GM18909 (cell line): ENCODE results near the gene MSH5.

Source experiments
- ATAC-seq: cut with Tn5 transposase; IDR thresholded peaks from one replicate; pipeline ENCODE4 v1.9.1; 2021; ENCODE audit warnings: mild to moderate bottlenecking; ENCODE audit not compliant: unreplicated experiment, poor library complexity

The MSH5 gene

DNA sequence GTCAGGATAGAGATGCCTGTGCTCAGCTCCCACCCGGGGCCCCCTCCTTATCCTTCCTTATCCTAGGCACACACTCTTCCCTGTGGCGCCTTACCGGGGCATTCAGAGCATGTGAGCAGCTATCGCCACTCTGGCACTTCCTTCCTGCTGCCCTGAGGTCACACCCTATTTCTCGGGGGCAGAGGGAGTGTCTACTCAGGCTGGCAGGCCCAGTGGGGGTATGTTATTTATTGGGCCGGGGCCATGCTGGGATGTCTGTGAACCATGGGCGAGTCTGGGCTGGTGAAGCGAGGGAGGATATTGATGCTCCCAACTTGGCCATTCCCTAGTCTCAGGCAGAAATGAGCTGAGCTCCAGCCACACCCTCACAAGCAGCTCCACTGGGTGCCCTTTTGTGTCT lies 28.6 kb upstream of the MSH5 start:
- ATAC-seq: no peak

DNA sequence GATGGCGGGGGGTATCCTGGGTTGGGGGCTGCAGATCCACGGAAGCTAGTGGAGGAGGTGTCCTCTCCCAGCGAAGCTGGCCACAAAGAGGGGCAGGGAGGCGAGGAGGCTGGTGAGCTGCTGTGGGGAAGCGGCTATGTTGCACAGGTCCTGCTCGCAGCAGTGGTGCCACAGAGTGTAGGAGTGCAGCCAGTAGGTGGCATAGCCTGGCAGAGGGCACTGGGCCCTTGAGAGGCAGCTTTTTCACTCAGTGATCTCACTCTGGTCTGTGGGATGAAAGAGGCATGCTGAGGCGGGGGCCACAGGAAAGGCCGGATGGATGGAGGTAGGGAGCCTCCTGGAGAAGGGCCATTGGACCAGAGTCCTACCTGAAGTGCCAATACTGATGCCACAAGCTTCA lies 27.5 kb upstream of the MSH5 start:
- ATAC-seq: no peak

DNA sequence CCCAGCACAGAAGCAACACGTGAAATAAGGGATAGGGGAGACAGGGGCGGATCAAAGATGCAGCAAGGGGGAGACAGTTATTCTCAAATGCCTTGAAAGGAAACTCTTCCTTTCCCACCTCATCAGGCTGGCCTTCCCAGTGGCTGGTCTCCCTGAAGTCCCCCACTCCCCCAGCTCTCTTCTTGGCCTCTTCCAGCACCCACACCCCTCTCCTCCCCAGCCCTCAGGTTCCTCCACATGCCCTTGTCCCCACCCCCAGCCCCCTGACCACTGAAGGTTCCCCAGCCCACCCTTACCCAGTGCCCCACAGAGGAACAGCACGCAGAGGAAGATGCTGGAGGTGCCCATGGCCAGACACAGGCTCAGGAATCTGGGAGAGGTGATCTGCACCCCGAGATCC lies 26.3 kb upstream of the MSH5 start:
- ATAC-seq: no peak

DNA sequence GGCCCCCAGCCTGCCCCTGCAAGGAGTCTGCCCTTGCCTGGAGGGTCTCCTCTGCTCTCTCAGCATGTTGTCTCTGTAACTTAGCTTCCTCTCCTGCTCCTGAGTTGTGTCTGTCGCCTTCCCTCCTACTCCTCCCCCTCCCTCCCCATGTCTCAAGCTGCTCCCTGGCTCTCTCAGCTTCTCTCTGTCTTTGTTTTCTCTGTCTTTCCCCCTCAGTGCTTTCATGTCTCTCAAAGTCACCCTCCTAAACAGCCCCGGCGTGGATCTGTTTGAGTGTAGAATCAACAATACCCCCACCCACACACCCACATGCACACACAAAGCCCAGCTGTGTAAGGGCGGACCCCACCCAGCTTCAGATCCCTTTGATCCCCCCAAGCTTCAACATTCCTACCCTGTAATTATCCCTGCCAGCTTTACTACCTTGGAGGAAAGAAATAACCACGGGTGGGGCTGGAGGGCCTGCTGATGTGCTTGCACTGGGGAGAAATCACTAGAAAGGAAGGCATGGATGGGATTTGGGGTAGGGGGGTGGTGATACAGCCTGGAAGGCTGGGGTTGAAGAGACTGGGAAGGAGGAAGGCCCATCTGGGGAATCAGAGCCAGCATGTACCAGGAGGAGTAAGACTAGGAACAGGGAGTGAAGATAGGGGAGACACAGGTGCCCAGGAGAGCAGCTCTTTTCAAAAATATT lies 25.7 kb upstream of the MSH5 start:
- no peak for ATAC-seq

DNA sequence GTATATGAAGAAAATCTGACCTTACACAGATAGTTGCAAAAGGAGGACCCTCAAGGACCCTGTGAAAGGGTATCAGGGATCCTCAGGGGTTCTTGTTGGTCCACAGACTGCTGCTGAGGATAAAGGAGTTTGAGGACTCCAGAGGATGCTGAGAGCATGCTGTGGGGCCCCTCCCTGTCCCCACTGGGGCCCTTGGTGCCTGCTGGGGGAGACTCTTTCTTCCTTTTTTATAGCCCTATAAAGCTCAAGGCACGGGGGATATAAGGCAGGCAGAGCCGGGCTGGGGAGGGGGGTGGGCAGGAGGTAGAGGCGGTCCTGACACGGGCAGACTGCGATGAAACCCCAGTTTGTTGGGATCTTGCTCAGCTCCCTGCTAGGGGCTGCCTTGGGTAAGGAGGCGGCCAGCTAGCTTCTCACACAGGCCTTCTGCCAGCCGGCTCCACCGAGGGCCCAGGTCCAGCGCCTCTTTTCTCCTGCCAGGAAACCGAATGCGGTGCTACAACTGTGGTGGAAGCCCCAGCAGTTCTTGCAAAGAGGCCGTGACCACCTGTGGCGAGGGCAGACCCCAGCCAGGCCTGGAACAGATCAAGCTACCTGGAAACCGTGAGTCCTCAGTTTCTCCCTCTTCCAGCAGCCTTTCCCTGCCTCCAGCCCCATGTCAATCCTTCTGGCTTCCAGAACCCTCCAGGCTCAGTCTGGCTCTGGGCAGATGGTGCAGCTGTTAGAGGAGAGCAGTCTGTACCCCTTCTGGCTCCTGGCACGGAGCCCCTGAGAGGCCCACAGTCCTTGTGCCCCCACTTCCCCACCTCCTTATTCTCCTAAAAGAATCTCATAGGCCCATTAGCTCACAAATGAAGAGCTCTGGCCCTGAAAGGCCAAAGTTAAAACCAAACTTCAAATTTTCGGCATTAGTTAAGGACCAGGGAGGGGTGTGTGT lies 24.5 kb upstream of the MSH5 start, which contains the start of gene LY6G6D:
TSS of gene LY6G6D (plus strand) at position 327 of the 937 bp plus-strand sequence. CDS start at position 335, 8 bp downstream.
- no peak for ATAC-seq

DNA sequence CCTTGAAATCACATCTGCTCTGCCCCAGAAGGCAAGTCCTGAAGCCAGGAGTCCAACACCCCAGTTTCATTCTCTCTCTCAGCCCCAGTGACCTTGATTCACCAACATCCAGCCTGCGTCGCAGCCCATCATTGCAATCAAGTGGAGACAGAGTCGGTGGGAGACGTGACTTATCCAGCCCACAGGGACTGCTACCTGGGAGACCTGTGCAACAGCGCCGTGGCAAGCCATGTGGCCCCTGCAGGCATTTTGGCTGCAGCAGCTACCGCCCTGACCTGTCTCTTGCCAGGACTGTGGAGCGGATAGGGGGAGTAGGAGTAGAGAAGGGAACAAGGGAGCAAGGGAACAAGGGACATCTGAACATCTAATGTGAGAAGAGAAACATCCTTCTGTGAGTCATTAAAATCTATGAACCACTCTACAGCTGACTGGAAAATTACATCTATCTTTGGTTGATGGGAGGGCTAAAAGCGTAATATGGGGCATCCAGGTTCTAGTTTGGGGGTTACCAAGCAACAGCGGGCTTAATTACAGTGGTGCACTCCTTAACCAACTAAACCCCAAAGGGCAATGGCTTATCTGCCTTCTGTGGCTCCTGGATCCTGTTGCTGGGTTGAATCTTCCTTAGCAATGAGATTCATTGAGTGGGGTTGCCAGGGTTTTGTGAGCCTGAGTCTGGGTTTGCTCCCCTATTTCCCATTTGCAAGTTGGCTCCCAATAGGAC lies 22.1 kb upstream of the MSH5 start:
- ATAC-seq: no peak

DNA sequence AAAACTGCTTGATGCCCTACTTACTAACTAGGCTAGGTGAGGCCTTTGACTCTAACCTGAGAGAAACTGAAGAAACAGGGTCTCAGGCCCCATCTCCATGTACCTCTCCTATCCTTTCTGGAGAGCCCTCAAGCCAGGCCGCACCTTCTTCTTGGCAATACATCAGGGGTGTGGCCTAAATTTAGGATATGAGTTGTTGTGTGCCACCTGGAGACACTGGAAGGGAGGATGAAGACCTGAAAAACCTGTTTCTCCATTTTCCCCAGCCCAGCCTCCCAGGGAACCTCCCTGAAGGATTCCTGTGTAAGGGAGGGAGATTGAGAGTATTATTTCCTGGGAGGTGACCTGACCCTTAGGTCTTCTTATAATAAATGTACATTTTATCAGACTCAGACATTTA lies 21.5 kb upstream of the MSH5 start:
- ATAC-seq: no peak

DNA sequence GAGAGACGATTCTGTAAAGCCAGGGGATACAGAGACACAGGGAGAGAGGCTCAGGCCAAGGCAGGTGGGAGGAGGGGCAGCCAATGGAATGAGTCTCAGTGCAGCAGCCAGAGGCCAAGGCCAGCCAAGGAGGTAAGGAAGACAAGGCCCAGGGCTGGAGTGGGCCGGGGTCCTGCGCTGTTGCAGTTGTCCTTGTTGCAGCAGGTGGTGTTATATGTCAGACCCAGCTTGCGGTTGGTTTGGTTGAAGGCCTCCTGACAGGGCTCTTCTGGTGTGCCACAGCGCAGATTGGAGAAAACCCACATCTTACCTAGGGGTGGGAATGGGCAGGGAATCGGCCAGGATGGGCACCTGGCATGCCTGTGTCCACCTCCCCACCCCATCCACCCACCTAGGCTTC lies 20.8 kb upstream of the MSH5 start:
- no peak for ATAC-seq

DNA sequence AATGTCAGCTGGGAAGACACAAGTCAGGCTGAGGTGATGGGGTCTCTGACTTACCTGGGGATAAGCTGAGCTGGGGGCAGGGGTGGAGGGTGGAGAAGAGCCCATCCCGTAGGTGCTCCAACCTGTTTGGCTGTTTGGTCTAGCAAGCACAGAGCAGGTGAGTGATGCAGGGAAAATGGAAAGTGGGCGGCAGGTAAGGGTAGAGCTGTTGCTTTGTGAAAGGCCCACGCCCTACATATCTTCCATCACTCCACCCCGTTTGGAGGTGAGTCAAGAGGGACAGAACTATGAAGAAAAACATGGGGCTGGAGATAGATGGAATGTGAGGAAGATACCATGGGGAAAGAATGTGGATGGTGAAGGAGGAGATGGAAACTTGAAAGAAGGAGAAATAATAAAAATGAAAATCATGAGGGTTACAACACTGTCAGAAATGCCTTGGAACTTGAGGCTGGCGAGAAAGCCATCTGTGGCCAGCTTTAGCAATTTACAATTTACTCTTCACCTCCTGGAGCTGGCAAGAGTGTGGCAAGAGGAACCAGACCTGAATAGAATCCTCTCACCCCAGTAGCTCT lies 19.5 kb upstream of the MSH5 start:
- ATAC-seq: no peak

DNA sequence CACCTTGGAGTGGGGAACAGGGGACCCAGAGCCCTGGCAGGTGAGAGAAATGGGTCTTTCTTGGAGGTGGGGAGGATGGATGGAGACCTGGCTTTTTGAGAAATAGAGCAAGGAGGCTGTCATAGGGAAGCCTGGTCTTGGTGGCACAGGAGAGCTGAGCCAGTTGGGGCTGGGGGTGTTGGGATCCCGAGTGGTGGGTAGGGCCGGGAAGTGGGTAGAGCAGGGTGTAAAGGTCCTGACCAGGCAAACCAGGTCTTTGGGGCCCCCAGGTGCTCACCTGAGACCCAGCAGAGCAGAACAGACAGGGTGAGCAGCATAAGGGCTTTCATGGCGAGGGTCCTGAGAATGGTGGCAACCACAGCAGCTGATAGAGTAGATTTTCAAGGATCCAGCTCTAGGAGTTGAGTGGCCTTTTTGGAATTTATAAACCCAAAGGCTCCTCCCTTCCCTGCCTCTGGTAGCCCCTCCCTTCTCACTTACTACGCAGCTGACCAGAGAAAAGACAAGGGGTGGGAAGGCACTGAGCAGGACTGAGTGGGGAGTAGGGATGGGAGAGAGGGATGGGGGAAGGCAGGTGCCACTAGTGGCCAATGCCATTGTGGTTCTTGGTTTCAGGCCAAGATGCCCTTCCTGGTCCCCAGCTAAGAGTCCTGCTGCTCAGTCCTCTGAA lies 18.3 kb upstream of the MSH5 start, which contains the start of gene LY6G6C:
TSS of gene LY6G6C (minus strand) at position 396 of the 670 bp plus-strand sequence. CDS start at position 329, 67 bp downstream.
- no peak for ATAC-seq

DNA sequence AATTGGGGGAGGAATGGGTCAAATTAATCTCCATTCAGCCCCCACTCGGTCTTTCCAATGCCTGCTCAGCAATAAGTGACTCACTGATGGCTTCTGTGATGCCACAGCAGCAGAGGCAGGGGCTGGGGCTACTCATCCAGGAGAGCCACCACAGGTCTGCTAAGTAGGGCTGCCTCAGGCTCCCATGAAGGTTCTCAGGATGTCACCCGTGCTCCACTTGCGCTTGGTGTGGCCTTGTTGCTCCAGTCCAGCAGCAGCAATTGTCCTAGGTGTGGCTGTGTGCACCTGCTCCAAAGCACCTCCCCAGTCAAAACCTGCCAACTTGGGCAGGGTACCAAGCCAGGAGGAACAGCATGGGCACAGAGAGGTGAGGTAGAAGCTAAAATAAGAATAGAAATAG lies 17.6 kb upstream of the MSH5 start:
- ATAC-seq: no peak

DNA sequence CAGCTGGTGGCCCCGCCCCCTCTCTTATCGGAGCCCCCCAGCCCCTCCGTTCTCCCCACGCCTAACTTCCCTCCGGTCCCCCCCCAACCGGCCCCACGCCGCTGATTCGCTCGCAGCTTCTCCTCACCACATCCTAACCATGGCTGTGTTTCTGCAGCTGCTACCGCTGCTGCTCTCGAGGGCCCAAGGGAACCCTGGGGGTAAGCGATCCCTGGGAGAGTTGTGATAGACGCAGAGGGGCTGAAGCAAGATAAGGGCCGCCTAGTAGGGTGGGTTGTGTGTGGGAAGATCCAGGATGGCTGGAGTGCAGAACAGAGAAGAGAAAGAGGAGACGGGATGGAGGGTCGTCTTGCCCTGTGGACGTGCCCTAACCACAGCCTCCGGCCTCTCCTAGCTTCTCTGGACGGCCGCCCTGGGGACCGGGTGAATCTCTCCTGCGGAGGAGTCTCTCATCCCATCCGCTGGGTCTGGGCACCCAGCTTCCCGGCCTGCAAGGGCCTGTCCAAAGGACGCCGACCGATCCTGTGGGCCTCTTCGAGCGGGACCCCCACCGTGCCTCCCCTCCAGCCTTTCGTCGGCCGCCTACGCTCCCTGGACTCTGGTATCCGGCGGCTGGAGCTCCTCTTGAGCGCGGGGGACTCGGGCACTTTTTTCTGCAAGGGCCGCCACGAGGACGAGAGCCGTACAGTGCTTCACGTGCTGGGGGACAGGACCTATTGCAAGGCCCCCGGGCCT lies 16.4 kb upstream of the MSH5 start, which contains the start of gene MPIG6B:
TSS of gene MPIG6B (plus strand) at position 129 of the 735 bp plus-strand sequence. CDS start at position 140, 11 bp downstream.
- ATAC-seq: no peak

DNA sequence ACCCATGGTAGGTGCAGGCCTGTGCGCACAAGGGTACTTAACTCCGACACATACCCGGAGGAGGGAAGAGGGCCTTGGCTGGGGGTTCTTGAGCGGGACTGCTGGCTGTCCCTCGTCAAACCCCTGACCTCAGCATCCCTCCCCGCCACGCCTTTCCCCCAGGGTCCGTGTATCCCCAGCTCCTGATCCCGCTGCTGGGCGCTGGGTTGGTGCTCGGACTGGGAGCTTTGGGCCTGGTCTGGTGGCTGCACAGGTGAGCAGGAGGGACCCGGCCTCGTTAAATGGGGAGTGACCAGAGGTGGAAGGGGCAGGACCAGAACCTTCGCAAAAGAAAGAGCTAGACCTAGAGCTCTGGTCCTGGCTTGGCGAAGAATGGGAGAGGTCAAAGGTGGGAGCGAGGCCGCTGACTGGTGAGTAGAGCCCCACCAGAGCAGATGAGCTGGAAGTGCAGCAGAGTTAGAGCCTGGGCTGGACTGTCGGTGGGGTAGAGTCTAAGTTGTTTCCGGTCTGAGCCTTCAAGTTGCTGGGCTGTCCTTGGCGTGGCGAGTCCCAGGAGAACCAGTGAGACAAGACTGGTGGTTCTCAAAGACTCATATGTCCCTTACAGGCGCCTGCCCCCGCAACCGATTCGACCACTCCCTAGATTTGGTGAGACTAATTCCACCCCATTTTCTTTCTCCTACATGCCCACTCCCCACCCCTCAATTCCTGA lies 15.7 kb upstream of the MSH5 start:
- no peak for ATAC-seq

DNA sequence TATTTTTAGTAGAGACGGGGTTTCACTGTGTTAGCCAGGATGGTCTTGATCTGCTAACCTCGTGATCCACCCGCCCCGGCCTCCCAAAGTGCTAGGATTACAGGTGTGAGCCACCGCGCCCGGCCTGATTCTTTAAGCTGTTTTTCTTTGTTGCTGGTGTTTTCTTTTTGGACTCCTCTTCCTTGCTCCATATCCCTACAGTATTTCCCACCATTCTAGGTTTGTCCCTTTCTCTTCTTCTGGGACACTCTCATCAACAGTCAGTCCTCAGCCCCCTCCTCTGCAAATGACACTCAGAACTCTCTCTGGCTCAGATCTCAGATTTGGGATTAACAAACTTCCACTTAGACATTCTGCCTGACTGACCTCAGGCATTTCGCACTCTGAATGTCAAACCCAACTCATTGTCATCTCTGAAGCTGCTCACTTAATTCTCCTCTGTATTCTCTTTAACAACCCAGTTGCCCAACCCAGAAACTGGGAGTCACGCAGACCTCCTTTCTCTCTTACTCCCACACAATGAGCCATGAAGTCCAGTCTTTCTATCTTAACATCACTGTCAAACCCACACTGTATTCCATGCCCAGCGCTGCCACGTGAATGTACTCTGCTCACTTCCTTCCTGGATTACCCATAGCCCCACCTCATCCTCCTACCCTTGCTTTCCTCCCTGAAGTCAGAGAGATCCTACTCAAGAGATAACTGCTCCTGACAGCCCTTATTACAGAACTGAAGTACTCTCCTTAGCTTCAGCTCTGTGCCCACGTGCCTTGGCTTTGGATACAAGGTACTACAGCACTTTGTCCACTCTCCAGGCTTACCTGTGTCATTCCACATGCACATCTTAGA lies 14.1 kb upstream of the MSH5 start:
- ATAC-seq: no peak

DNA sequence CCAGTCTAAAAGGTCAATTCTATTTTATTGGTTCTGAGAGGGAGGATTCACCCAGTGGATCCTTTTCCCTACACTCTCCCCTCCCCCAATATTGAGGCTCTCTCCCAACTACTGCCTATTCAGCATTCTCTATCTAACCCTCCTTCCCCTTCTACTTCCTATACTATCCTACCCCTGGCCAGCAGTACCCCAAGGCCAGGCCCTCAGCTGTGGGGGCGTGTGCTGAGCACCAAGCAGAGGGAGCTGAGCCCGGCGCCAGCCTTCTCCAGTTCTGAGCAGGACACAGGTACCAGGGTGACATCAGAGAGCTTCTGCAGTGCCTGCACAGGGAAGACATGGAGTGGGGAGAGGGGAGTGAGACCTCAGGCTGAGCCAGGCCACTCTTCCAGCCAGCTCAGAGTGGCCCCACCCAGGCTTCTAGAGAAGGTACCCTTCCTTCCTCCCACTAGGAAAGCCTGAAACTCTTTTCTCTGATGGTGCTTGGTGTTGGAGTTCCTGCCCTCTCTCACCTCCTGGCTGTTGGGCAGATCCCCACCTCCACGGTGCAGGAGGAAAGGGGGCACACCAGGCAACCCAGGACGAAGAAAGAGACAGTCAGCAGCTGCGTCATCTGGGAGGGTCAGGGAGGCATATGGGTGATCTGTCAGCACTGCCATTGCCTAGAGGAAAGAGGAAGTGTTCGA lies 12.6 kb upstream of the MSH5 start:
- peak; percentile 62 for ATAC-seq

DNA sequence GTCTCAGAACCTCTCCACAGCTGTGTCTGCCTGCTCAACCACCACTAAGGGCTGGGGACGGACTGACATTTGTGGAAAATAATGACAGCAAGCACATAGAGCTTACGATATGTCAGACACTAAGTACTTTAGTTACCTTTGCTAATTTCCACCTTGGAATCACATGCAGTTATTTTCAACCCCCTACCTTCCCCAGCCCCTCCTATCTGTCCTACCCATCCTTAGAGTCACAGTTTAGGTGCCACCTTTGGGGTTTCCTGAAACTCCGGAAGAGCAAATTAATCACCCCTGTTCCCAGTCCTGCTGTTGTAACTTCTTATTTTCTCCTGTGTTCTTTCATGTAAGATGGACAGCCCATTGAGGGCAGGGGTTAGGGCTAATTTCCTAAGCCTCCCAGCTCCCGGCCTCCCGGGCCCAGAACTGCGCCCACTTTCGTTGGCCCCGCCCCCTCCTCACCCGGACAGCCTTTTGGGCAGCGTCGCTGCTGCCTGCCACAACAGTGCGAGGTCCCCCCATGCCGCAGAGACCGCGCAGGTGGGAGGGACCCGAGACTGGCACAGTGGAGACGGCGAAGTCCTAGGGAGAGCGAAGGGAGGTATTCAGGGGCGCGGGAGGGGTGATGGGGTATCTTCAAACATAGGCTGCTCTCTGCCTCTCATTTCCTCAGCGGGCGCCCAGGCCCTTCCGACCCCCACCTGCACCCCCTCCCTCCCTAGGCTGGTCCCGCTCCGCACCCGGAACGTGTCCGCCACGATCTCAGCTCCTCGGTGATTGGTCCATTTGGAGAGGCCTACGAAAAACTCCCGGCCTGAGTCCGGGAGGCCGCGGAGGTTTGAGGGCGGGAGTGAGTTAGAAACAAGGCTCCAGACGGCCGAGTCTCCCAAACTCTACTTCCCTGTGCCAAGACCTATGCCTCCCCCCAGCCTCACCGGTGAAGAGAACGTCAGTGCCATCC lies 11.8 kb upstream of the MSH5 start:
- ATAC-seq: no peak
